Stomach (tissue), 4 donors: ENCODE results near the gene SMYD4.

Source experiments
- CTCF ChIP-seq, 7 experiments: fragments of 450-650 bp in 4 of 7; fragments of 200-600 bp in 3 of 7; sonication (generic) in 3 of 7; IDR thresholded peaks; one replicate each; pipeline ENCODE4 v1.5.1; 2016 to 2019; ENCODE audit warnings: antibody characterized with exemption in 7 of 7, control low read depth in 2 of 7, mild to moderate bottlenecking in 1 of 7
- EP300 ChIP-seq: sonication (generic); formaldehyde crosslinking; IDR thresholded peaks from one replicate; pipeline ENCODE4 v1.6.1; 2017; ENCODE audit warnings: antibody characterized with exemption
- POLR2A ChIP-seq, 4 donors: fragments of 450-650 bp; IDR thresholded peaks; one replicate each; pipeline ENCODE4 v1.6.1; 2016; ENCODE audit warnings: antibody characterized with exemption in 4 of 4, control low read depth in 2 of 4, mild to moderate bottlenecking in 1 of 4, moderate library complexity in 1 of 4
- POLR2AphosphoS5 ChIP-seq, 3 donors: sonication (generic); formaldehyde crosslinking; IDR thresholded peaks; one replicate each; pipeline ENCODE4 v1.6.1; 2016; ENCODE audit warnings: antibody characterized with exemption in 3 of 3

- TF ChIP-seq POLR2A (IDR thresholded peaks at IDR 0.05) (no peak), CTCF (IDR thresholded peaks at IDR 0.05) (no peak), POLR2AphosphoS5 (IDR thresholded peaks at IDR 0.05) (peak; percentile 20 to 59 (median 49)), EP300 (no peak)
Observed at GRCh38 chr17:1730326-1731193, 99.1 kb downstream of the SMYD4 start.
